Smooth muscle cell of bladder (primary cell): ENCODE data around the gene OR13C4. TPM values are rescaled to one million over a fixed set of nuclear protein-coding genes. Genes with fewer than 3 reads are reported as not detected.

Experiments
- total RNA-seq: library from RNA; depleted of rRNA; stranded (reverse); fragments of >200 nt; gene quantifications from 2 replicates; pipeline ENCODE4 v1.2.3, GENCODE V29; 2014

Gene OR13C4
- total RNA-seq: not detected in 2 replicates

DNA sequence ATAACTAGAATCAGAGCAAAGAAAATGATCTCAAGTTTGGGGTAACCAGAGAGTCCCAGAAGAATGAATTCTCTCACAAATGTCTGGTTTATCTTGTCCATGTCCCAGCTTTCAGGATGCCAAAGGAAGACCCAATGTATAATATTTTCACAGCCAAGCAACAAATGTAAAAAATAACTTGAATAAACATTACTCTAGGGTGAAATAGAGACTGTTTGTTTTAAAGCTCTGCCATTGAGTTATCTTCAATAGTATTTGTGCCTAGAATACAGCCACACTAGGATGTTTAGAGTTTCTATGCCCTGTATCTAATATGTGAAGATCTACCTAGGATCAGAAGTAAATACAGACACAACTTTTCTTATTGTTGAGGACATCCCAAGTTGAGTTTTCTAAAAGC lies at the start of gene OR13C4:
Gene OR13C4 (minus strand): TSS at position 101 of the 400 bp plus-strand sequence. CDS start 0 bp downstream, at position 101.

DNA sequence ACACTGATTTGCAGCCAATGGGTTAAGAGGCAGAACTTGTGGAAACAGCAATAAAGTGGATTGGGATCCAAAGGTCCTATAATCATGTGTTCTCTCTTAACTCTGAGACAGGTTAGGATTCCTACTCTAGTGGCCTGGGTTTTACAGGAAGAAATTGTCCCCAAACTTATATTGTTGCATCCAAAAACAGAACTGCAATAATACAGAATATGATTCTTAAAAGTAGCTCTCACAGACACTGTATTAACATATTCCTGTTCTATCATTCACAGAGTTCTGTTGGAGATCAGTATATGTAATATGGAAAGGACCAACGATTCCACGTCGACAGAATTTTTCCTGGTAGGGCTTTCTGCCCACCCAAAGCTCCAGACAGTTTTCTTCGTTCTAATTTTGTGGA lies 41.9 kb upstream of the OR13C4 start, which contains the start of gene OR13C8:
Gene OR13C8 (plus strand): TSS at position 301 of the 400 bp plus-strand sequence. CDS start 0 bp downstream, at position 301.

GRCh38 chr9:104536756-104537155 lies 9.7 kb upstream of the OR13C4 start, which contains the start of gene OR13C3:
Gene OR13C3, minus strand, starts transcription at chr9:104536856. Its CDS starts 133 bp downstream, at chr9:104536723.

GRCh38 chr9:104503963-104504362 lies 23.0 kb downstream of the OR13C4 start, which contains the start of gene OR13F1:
Gene OR13F1, plus strand, starts transcription at chr9:104504263. Its CDS starts 0 bp downstream, at chr9:104504263.

Other genes starting within 250 kb of the OR13C4 start
- gene OR13F1, start 22.9 kb downstream of the OR13C4 start, total RNA-seq: not detected in 2 replicates
- gene OR13C3, start 9.6 kb upstream of the OR13C4 start, total RNA-seq: not detected in 2 replicates
- not detected in 2 replicates for gene OR13C8, start 42.0 kb upstream of the OR13C4 start, total RNA-seq
- gene OR13C5, start 72.2 kb upstream of the OR13C4 start, total RNA-seq: not detected in 2 replicates
- not detected in 2 replicates for gene OR13C2, start 78.4 kb upstream of the OR13C4 start, total RNA-seq
- gene OR13C9, start 91.0 kb upstream of the OR13C4 start, total RNA-seq: not detected in 2 replicates
- not detected in 2 replicates for gene OR13D1, start 167.3 kb upstream of the OR13C4 start, total RNA-seq
- gene NIPSNAP3A, start 220.5 kb upstream of the OR13C4 start, total RNA-seq: 23.0 and 27.0 TPM in 2 replicates
- gene NIPSNAP3B, start 236.9 kb upstream of the OR13C4 start, total RNA-seq: 0.85 and 1.2 TPM in 2 replicates